Activated naive CD8-positive, alpha-beta T cell treated with anti-CD3 and anti-CD28 coated beads for 36 hours (primary cell): ENCODE data around the gene POLR1A. TPM values are rescaled to one million over a fixed set of nuclear protein-coding genes. Genes with fewer than 3 reads are reported as not detected.

Experiments used
- DNase-seq: peaks from one replicate; pipeline ENCODE4 v3.0.0; 2021
- H3K27ac Mint-ChIP-seq: one replicate; pipeline ENCODE4 v1.8.0; 2022; ENCODE audit warnings: mild to moderate bottlenecking, moderate library complexity, mixed read lengths
- H3K27me3 Mint-ChIP-seq: one replicate; pipeline ENCODE4 v1.8.0; 2022; ENCODE audit warnings: mild to moderate bottlenecking, mixed read lengths
- H3K36me3 Mint-ChIP-seq: one replicate; pipeline ENCODE4 v1.8.0; 2021; ENCODE audit warnings: mild to moderate bottlenecking, mixed read lengths
- H3K4me1 Mint-ChIP-seq: one replicate; pipeline ENCODE4 v1.8.0; 2021; ENCODE audit warnings: mixed read lengths
- H3K4me3 Mint-ChIP-seq: one replicate; pipeline ENCODE4 v1.8.0; 2022; ENCODE audit warnings: mild to moderate bottlenecking, moderate library complexity, mixed read lengths
- H3K9me3 Mint-ChIP-seq: one replicate; pipeline ENCODE4 v1.8.0; 2022; ENCODE audit warnings: mixed read lengths
- total RNA-seq, 2 experiments: library from RNA; stranded (reverse); gene quantifications; one replicate each; pipeline ENCODE4 v1.2.3, GENCODE V29; 2021

POLR1A gene
- total RNA-seq, 2 experiments from 2014 or later: 56.0 to 56.6 TPM

DNA sequence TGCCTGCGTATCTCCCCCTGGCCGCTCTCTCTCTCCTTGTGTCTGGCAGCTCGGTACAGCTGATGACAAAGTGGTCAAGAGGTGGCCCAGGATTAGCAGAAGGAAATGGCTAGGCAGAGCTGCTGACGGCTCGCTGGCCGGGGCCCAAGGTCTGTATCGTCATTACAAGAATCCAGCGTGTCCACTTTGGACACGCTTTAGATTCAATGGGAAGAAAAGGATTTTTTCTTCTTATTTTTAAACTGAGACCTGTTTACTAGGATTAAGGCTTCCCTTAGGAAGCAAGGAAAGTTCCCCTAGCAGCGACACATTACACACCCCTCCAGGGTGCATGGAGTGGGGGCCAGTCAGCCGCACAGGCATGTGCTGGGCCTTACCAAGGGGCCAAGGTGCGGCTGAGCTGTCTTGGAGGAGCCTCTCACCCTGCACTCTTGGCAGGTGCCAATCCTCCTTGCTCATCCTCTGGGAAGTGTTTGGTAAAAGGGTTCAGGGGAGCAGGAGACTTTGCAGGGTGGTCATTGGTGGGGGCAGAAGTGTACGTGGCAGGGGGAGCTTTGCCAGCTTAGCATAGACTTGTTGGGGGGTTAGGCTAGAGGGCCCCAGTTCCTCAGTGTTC, 76.8 kb downstream of the POLR1A start:
- H3K4me1 Mint-ChIP-seq: peaks cover 6% of the 10 kb centered on the region
- no peak overlapping the region for H3K4me3 Mint-ChIP-seq
- peaks cover 42% of the 10 kb centered on the region for H3K36me3 Mint-ChIP-seq
- no peaks in the 10 kb centered on the region for H3K27me3 Mint-ChIP-seq
- H3K27ac Mint-ChIP-seq: no peak overlapping the region
- no peak for DNase-seq
- no peaks in the 10 kb centered on the region for H3K9me3 Mint-ChIP-seq

GRCh38 chr2:86027922-86028765, 77.5 kb downstream of the POLR1A start:
- Mint-ChIP-seq H3K4me3 (no peak overlapping the region), H3K27me3 (no peaks in the 10 kb centered on the region), H3K9me3 (no peaks in the 10 kb centered on the region), H3K36me3 (peaks cover 36% of the 10 kb centered on the region), H3K4me1 (peaks cover 7% of the 10 kb centered on the region), H3K27ac (no peak overlapping the region)
- no peak for DNase-seq

DNA sequence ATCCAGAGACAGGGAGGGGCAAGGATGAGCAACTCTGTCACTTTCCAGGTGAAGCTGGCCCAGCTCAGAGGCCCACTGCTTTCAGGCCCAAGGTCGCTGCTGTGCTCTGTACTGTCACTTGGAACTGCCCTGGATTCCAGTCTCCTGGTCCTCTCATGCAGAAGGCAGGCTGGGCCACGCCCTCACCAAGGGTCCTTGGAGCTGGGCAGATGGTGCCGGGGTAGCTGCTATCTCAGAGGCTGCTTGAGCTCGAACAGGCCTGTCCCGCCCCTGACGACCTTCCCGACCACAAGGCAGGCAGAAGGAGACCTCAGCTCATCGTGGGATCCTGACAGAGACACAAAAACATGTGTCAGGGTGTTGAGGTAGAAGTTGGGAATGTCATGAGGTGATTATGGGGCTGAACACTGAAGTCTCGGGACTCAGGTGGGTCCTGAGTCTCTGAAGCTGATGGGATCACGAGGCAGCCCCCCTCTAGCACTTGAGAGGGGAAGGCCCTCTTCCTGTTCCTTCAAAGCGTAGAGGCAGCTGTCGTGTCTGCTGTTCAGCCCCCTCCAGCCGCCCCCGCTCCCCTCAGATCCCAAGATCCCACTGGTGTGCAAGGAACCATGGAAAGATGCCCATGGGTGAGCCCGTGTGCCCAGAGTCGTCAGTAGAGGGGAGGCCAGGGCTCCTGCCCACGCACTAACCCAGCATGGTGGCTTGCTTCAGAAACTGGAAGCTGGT, 78.3 kb downstream of the POLR1A start:
- no peaks in the 10 kb centered on the region for H3K27me3 Mint-ChIP-seq
- H3K4me1 Mint-ChIP-seq: peaks cover 8% of the 10 kb centered on the region
- H3K27ac Mint-ChIP-seq: no peak overlapping the region
- no peaks in the 10 kb centered on the region for H3K9me3 Mint-ChIP-seq
- H3K36me3 Mint-ChIP-seq: peaks cover 31% of the 10 kb centered on the region
- DNase-seq: no peak
- no peak overlapping the region for H3K4me3 Mint-ChIP-seq

- DNase-seq: no peak
- Mint-ChIP-seq H3K9me3 (no peaks in the 10 kb centered on the region), H3K4me3 (no peak overlapping the region), H3K27me3 (no peaks in the 10 kb centered on the region), H3K27ac (no peak overlapping the region), H3K36me3 (peaks cover 25% of the 10 kb centered on the region), H3K4me1 (peaks cover 8% of the 10 kb centered on the region)
Measured at GRCh38 chr2:86026744-86027065, 79.0 kb downstream of the POLR1A start.

GRCh38 chr2:86025976-86026743, 79.5 kb downstream of the POLR1A start:
- Mint-ChIP-seq H3K4me3 (no peak overlapping the region), H3K27ac (no peak overlapping the region), H3K27me3 (no peaks in the 10 kb centered on the region), H3K36me3 (peaks cover 21% of the 10 kb centered on the region), H3K9me3 (no peaks in the 10 kb centered on the region), H3K4me1 (peaks cover 8% of the 10 kb centered on the region)
- DNase-seq: no peak

- Mint-ChIP-seq H3K4me3 (no peak overlapping the region), H3K27me3 (no peaks in the 10 kb centered on the region), H3K9me3 (no peaks in the 10 kb centered on the region), H3K4me1 (peaks cover 8% of the 10 kb centered on the region), H3K36me3 (peaks cover 16% of the 10 kb centered on the region), H3K27ac (no peak overlapping the region)
- DNase-seq: no peak
Measured at GRCh38 chr2:86025229-86025820, 80.4 kb downstream of the POLR1A start.

DNA sequence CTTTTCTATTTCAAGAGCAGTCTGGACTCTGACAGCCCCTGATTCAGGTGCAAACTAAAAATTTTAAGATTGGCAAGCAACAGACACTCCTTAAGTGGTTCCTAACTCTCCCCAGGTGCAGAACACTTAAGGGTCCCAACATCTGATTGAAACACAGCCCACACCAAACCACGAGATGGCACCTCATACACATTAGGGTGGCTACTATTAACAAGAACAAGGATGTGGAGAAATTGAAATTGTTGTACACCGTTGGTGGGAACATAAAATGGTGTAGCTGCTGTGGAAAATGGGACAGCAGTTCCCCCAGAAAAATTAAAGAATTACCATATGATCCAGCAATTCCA, 82.3 kb downstream of the POLR1A start:
- H3K27ac Mint-ChIP-seq: no peak overlapping the region
- DNase-seq: no peak
- no peaks in the 10 kb centered on the region for H3K9me3 Mint-ChIP-seq
- no peaks in the 10 kb centered on the region for H3K27me3 Mint-ChIP-seq
- no peak overlapping the region for H3K4me3 Mint-ChIP-seq
- peaks cover 9% of the 10 kb centered on the region for H3K36me3 Mint-ChIP-seq
- peaks cover 8% of the 10 kb centered on the region for H3K4me1 Mint-ChIP-seq

- H3K4me3 Mint-ChIP-seq: no peak overlapping the region
- peak overlapping the region; percentile 48 for H3K27ac Mint-ChIP-seq
- no peaks in the 10 kb centered on the region for H3K27me3 Mint-ChIP-seq
- peaks cover 8% of the 10 kb centered on the region for H3K4me1 Mint-ChIP-seq
- peaks cover 9% of the 10 kb centered on the region for H3K36me3 Mint-ChIP-seq
- DNase-seq: no peak
- no peaks in the 10 kb centered on the region for H3K9me3 Mint-ChIP-seq
Measured at GRCh38 chr2:86022661-86023365, 82.9 kb downstream of the POLR1A start.

GRCh38 chr2:86021396-86022378, 84.0 kb downstream of the POLR1A start:
- no peaks in the 10 kb centered on the region for H3K27me3 Mint-ChIP-seq
- H3K27ac Mint-ChIP-seq: peak overlapping the region; percentile 25

DNA sequence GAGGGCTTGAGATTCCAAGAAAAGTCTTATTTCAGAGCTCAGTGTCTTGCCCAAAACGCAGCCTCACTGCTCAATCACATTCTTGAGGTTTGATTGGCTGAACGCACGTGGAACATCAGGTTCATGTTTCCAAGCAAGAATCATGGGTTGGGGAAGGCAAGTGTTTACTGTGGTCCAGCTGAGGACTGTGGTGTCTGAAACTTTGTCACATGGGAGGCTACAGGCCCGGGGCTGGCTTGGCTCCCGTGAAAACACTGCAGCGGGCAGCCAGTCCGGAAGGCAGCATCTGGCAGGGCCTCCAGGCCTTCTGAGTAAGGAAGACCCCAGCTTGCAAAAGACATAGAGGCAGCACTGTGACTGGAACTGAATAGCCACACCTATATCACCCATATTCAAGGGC, 84.7 kb downstream of the POLR1A start:
- no peaks in the 10 kb centered on the region for H3K27me3 Mint-ChIP-seq
- peaks cover 12% of the 10 kb centered on the region for H3K4me1 Mint-ChIP-seq
- no peak overlapping the region for H3K4me3 Mint-ChIP-seq
- H3K9me3 Mint-ChIP-seq: no peaks in the 10 kb centered on the region
- no peak overlapping the region for H3K27ac Mint-ChIP-seq
- no peak for DNase-seq
- peaks cover 7% of the 10 kb centered on the region for H3K36me3 Mint-ChIP-seq

More at GRCh38 chr2:86021396-86022378, 84.0 kb downstream of the POLR1A start:
- peaks cover 7% of the 10 kb centered on the region for H3K36me3 Mint-ChIP-seq
- H3K4me3 Mint-ChIP-seq: no peak overlapping the region
- DNase-seq: no peak
- peaks cover 11% of the 10 kb centered on the region for H3K4me1 Mint-ChIP-seq
- H3K9me3 Mint-ChIP-seq: no peaks in the 10 kb centered on the region

DNA sequence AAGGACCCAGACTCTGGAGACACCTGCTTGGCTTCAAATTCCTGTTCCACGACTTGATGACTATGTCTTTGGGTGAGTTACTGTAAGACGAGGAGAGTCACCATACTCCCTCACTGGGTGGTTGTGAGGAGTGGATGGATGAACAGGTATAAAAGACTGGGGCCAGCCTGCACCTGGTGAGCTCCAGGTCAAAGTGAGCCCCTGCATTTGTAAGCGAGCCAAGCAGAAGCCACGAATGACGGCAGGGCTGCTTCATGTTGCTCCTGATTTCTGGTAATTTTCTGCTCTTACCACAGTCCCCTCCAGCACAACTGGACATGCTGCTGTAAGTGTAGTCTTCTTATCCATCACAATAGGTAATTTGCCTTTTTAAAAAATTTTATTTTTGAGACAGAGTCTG, 86.6 kb downstream of the POLR1A start:
- H3K36me3 Mint-ChIP-seq: peaks cover 1% of the 10 kb centered on the region
- H3K9me3 Mint-ChIP-seq: peaks cover 6% of the 10 kb centered on the region
- no peaks in the 10 kb centered on the region for H3K27me3 Mint-ChIP-seq
- peaks cover 10% of the 10 kb centered on the region for H3K4me1 Mint-ChIP-seq
- H3K27ac Mint-ChIP-seq: no peak overlapping the region
- H3K4me3 Mint-ChIP-seq: no peak overlapping the region
- no peak for DNase-seq

GRCh38 chr2:86017901-86018896, 87.5 kb downstream of the POLR1A start:
- H3K4me1 Mint-ChIP-seq: peaks cover 8% of the 10 kb centered on the region
- H3K9me3 Mint-ChIP-seq: peaks cover 7% of the 10 kb centered on the region
- H3K36me3 Mint-ChIP-seq: peaks cover 3% of the 10 kb centered on the region
- no peak overlapping the region for H3K4me3 Mint-ChIP-seq
- no peak overlapping the region for H3K27ac Mint-ChIP-seq
- DNase-seq: no peak
- no peaks in the 10 kb centered on the region for H3K27me3 Mint-ChIP-seq
